GM19193 (cell line): ENCODE data around the gene SLC5A2.

ENCODE experiments used
- POLR2A ChIP-seq: IDR thresholded peaks from 4 replicates; pipeline ENCODE4 v1.6.1; 2011; ENCODE audit not compliant: insufficient read depth, insufficient read length; ENCODE audit errors: extremely low read depth

Gene SLC5A2

DNA sequence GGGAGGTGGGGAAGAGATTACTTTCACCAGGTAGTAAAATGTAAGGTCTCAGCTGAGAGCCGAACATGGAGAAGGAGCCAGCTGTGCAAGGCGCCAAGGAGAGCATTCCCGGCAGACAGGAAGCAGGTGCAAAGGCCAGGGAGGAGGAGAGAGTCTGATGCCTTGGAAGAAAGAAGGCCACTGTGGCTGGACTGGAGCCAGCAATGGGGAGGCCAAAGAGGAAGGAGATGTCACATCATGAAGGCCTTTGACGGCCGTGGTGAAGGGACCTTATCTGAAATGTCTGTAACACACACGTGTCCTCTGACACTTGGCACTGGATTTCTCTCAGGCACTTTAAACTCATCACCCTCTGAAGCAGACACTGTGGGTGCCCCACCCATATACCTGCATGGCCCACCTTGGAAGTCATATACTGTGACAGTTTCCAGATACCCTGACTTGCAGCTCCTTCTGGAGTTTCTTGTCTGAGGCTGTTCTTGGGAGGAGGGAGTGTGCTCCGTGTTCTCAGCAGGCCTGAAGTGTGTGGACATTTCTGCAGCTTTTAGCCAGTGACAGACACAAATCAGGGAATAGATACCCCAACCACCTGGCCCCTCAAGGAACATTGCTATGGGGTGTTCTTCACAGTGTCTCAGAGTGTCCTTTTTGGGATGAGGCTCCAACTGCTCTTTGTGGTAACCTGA, 1.9 kb upstream of the SLC5A2 start:
- no peak for TF ChIP-seq POLR2A

- TF ChIP-seq POLR2A: no peak
Observed at GRCh38 chr16:31484491-31485171, 1.7 kb downstream of the SLC5A2 start.

DNA sequence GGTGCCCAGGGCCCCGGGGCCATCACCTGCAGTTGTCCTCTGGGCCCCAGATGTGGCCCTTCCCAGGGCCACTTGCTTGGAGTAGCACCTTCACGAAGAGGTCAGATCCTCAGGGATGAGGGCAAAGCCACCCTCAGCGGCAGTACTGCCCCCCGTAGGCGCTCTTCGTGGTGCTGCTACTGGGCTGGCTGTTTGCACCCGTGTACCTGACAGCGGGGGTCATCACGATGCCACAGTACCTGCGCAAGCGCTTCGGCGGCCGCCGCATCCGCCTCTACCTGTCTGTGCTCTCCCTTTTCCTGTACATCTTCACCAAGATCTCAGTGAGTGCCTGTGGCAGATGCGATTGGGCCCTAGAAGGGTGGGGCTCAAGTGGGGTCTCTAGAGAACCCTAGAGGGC, 2.6 kb downstream of the SLC5A2 start:
- TF ChIP-seq POLR2A: no peak

DNA sequence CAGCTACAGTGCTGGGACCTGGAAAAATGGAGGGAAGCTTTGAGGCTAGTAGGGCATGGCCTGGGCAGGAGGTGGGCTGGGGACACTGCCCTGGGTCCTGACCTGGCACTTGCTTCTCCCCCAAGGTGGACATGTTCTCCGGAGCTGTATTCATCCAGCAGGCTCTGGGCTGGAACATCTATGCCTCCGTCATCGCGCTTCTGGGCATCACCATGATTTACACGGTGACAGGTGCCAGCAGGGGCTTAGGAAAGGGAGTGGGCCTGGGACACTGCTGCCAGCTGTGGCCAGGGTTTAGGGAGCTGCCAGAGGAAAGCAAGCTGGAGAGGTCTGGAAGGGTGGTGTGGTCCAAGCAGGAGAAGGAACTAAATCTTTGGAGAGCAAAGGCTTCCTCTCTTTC, 3.1 kb downstream of the SLC5A2 start:
- TF ChIP-seq POLR2A: no peak

- TF ChIP-seq POLR2A: no peak
Observed at GRCh38 chr16:31487071-31487719, 4.3 kb downstream of the SLC5A2 start.

DNA sequence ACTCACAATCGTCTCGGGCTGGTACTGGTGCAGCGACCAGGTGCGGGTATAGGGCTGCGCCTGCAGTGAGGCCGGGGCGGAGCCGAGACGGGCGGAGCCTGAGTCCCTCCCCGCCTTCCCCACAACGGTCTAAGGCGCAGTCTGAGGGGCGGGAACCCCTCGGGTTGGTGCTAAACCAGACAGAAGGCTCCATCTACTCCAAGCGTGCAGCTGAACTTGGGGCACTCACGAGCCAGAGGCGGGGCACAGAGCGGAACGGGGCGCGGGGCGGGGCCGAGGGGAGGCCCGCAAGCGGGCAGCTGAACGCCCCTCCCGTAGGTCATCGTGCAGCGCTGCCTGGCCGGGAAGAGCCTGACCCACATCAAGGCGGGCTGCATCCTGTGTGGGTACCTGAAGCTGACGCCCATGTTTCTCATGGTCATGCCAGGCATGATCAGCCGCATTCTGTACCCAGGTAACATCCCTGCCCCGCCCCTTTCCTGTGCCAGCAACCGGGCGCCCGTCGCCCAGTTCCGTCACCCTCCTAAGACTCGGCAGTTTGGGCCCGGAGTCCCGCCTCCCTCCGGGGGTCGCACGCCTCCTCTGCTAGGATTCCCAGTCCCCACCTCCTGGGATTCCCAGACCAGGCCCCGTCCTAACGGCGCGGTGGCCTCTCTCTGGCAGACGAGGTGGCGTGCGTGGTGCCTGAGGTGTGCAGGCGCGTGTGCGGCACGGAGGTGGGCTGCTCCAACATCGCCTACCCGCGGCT, 5.0 kb downstream of the SLC5A2 start:
- peak; percentile 9 for TF ChIP-seq POLR2A

GRCh38 chr16:31488468-31489297, 5.8 kb downstream of the SLC5A2 start:
- peak; percentile 20 for TF ChIP-seq POLR2A

- no peak for TF ChIP-seq POLR2A
Observed at GRCh38 chr16:31489298-31489564, 6.3 kb downstream of the SLC5A2 start.

- TF ChIP-seq POLR2A: no peak
Observed at GRCh38 chr16:31489616-31490584, 7.0 kb downstream of the SLC5A2 start.

- no peak for TF ChIP-seq POLR2A
Observed at GRCh38 chr16:31491778-31492418, 9.0 kb downstream of the SLC5A2 start.

DNA sequence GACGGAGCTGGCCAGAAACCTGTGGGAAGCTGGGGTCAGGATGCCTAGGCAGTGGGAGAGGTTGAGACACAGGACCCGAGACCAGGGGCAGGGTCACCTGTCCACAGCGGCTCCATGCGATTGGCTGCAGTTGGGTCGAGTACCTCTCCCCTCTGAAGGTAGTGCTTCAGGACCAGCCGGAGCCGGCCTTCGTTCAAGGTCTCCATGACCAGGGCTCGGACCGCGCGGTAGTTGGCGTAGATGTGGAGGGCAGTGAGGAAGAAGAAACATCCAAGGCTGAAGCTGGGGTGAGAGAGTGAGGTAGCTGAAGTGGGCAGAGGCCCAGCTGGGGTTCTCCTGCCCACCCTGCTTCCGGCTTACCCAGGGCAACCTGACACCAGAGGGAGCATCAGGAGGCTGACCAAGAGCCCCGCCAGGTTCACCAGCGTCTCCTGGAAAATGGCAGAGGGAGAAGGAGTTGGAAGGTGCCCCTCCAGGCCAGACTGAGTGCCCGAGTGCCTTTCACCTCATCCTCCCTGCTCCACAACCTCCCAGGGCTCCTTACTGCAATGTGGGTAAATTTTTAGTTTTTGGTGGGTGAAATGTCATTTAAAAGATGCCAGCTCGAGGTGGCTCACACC, 10.7 kb downstream of the SLC5A2 start:
- no peak for TF ChIP-seq POLR2A

- no peak for TF ChIP-seq POLR2A
Observed at GRCh38 chr16:31496670-31497069, 13.7 kb downstream of the SLC5A2 start.

DNA sequence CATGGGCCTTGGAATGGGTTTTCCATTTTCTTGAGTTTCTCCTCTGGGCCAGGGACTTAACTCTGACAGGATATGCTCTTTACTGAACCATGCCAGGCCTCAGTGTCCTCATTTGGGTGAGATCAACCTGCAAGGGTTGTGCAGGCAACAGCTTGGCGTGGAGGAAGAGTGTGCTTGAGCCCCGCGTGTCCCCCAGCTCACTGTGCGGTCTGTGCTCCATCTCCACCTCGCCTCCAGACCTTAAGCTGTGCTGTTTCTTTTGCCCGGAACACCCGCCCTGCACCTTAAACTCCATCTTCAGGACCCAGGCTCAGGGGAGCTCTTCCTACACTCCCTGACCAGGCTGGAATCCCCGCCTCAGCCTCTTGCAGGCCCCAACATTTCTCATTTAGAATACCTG, 15.6 kb downstream of the SLC5A2 start:
- TF ChIP-seq POLR2A: no peak
